NCI-H446 (cell line): ENCODE results near the gene ZSCAN10.
"Not testable (repeated sequence)": the region's sequence is repeated elsewhere in the genome, so short reads cannot be mapped to it uniquely, and the experiment has no call there.

Experiments
- DNase-seq, 2 experiments: peaks; one replicate each; lab custom pipeline; 2025; lab: John Stamatoyannopoulos, UW

Gene ZSCAN10

GRCh38 chr16:3085868-3086595 is 13.1 kb downstream of the ZSCAN10 start:
- DNase-seq, result no peak

DNA sequence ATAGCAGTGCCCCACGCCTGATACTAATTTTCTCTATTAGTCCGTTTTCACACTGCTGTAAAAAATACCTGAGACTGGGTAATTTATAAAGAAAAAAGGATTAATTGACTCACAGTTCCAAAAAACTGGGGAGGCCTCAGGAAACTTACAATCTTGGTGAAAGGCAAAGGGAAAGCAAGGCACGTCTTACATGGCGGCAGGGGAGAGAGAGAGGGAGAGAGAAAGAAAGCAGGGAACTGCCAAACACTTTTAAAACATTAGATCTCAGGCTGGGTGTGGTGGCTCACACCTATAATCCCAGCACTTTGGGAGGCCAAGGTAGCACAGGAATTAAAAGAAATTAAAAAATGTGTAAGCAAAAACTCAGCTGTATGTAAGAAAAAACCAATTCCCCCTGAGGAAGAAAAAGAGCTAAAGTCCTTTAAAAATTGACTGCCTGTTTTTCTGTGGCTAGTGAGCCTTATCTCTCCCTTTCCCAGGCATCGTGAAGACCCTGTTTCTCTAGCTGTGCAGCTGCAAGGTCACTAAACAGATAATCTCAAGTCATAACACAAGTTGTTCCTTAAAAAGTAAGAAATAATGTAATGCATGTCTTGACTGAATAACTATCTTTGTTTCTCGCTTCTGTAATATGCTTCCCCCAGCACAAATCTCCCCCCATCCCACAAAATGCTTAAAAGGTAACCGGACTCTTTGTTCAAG is 14.0 kb downstream of the ZSCAN10 start:
- no peak for DNase-seq

DNA sequence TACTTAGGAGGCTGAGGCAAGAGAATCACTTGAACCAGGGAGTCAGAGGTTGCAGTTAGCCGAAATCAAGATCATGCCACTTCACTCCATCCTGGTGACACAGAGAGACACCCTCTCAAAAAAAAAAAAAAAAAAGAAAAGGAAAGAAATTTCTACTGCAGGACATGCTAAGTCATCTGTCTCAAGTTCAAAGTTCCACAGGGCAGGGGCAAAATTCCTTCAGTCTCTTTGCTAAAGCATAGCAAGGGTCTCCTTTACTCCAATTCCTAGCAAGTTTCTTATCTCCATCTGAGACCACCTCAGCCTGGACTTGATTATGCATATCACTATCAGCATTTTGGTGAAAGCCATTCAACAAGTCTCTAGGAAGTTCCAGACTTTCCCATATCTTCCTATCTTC is 14.6 kb downstream of the ZSCAN10 start:
- DNase-seq, result no peak

GRCh38 chr16:3083408-3083807 is 15.7 kb downstream of the ZSCAN10 start:
- not testable (repeated sequence) for DNase-seq

DNA sequence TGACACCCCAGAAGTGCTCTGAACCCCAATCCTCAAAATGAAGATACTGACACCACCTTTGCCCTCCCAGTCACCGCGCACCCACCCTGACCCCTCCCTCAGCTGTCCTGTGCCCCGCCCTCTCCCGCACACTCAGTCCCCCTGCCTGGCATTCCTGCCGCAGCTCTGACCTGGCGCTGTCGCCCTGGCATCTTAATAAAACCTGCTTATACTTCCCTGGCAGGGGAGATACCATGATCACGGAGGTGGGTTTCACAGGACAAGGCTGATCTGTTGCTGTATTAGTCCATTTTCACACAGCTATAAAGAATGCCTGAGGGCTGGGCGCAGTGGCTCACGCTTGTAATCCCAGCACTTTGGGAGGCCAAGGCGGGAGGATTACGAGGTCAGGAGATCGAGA is 17.1 kb downstream of the ZSCAN10 start:
- not testable (repeated sequence) for DNase-seq

- DNase-seq, result no peak
Observed at GRCh38 chr16:3080024-3080423, 19.1 kb downstream of the ZSCAN10 start.

- no peak for DNase-seq
Observed at GRCh38 chr16:3076577-3076976, 22.5 kb downstream of the ZSCAN10 start.

DNA sequence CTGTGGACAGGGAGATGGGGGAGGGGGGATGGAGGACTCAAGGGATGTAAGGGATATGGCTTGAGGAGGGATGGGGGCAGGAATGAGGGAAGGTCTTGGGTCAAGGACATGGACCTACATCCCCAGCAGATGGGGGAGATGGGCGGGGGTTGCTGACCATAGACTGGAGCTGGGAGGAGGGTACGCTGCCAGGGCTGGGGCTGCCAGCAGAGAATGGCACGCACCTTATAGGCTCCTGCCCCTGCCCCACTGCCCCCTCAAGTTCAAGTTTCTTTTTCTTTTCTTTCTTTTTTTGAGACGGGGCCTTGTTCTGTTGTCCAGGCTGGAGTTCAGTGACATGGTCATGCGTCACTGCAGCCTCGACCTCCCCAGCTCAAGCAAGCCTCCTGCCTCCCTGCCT is 23.1 kb downstream of the ZSCAN10 start:
- DNase-seq, result not testable (repeated sequence)

- DNase-seq, result no peak
Observed at GRCh38 chr16:3075523-3075915, 23.6 kb downstream of the ZSCAN10 start.

DNA sequence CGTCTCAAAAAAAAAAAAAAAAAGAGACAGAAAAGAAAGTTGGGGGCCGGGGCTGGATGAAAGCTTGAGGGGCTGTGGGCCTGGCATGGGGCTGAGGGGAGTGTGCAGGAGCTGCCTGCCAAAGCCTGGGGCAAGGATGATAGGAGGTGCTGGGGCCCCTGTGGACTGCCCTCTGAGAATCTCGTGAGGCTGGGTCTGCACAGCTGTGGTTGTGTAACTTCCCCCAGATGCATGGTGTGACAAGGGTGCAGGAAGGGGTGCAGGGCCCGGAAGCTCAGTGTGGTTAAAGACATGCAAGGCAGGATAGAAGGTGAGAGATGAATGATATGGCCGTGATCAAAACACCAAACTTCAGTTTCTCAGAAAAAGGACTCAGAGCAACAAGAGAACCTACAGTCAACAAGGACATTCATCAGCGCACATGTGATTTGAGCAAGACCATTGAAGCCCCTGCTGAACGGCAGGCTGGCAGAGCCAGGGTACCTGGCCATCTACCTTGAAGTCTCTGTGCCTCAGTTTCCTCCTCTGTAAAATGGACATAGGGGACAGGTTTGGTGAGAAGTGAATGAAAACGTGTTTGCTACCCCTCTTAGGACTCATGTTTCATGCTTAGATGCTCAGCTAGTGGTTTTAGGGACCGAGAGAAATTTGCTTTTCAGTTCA is 24.1 kb downstream of the ZSCAN10 start:
- no peak for DNase-seq

- no peak for DNase-seq
Observed at GRCh38 chr16:3073448-3073847, 25.6 kb downstream of the ZSCAN10 start.

DNA sequence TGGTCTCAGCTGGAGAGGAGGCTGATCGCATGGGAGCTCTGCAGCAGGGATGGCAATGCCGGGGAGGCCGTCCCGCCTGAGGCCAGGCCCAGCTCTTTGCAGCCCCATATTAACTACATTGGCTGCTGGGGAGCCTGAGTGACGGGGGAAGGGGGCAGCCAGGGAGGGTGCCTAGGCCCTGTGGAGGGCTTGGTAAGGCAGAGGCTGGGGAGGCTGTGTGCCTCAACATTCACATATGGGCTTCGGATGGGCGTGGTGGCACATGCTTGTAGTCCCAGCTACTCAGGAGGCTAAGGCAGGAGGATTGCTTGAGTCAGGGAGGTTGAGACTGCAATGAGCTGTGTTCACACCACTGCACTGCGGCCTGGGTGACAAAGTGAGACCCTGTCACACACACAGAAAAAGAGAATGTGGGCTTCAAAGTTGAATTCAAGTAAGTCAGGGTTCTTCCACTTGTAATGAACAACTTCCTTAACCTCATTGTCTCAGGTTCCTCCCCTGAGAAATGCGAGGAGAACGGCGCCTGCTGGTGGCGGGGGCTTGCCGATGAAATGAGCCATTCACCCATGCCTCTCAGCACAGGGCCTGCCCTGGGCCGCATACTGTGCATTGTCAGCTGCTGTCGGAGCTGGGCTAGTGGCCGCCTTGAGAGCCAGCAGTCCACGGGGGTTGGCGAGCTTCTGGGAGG is 26.4 kb downstream of the ZSCAN10 start:
- not testable (repeated sequence) for DNase-seq

GRCh38 chr16:3072148-3072547 is 26.9 kb downstream of the ZSCAN10 start:
- DNase-seq, result not testable (repeated sequence)

GRCh38 chr16:3071655-3072054 is 27.4 kb downstream of the ZSCAN10 start:
- no peak for DNase-seq

DNA sequence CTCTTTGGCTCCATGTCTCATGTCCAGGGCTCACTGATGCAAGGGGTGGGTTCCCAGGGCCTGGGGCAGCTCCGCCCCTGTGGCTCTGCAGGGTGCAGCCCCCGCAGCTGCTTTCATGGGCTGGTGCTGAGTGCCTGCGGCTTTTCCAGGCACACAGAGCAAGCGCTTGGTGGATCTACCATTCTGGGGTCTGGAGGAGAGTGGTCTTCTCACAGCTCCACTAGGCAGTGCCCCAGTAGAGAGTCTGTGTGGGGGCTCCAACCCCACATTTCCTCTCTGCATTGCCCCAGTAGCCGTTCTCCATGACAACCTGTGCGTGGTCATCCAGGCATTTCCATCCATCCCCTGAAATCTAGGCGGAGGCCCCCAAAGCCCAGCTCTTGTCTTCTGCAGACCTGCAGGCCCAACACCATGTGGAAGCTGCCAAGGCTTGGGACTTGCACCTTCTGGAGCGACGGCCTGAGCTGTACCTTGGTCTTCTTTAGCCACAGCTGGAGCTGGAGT is 28.4 kb downstream of the ZSCAN10 start:
- DNase-seq, result no peak

DNA sequence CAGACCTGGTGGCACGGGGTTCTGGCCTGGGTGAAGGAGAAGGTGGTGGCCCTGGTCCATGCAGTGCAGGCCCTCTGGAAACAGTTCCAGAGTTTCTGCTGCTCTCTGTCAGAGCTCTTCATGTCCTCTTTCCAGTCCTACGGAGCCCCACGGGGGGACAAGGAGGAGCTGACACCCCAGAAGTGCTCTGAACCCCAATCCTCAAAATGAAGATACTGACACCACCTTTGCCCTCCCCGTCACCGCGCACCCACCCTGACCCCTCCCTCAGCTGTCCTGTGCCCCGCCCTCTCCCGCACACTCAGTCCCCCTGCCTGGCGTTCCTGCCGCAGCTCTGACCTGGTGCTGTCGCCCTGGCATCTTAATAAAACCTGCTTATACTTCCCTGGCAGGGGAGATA is 29.9 kb downstream of the ZSCAN10 start:
- DNase-seq, result not testable (repeated sequence)

DNA sequence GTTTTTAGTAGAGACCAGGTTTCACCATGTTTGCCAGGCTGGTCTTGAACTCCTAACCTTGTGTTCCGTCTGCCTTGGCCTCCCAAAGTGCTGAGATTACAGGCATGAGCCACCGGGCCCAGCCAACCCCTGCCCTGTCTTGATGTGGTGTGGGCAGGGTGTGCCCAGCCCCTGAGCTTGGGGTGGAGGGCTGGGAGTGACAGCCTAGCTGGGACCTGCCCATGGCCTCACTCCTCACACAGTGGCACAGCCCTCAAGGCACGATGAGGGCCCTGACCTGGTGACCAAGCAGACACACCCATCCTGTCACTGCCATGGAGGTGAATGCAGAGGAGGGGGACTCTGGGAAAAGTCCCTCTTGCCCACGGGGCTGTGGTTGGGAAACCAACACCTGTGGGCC is 30.6 kb downstream of the ZSCAN10 start:
- no peak for DNase-seq

DNA sequence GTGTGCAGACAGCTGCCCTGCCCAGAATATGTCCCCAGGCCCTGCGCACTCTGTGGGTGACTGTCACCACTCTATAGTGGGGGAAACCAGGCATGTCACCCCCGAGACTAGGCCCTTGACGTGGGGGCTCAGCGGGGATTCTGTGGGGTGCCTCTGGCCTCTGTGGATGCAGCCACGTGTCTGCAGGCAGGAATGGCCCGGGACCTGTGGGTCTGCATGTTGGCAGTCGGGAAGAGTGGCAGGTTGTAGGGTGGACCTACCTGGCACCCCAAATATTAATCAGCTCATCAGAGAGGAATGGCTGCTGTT is 32.7 kb downstream of the ZSCAN10 start:
- DNase-seq, result no peak

- no peak for DNase-seq
Observed at GRCh38 chr16:3065742-3066439, 33.2 kb downstream of the ZSCAN10 start.

GRCh38 chr16:3065069-3065741 is 33.9 kb downstream of the ZSCAN10 start, which contains the start of gene IL32:
Gene IL32 (plus strand): TSS chr16:3065640. CDS start chr16:3065812, 172 bp downstream.
- DNase-seq, result no peak
